Middle frontal gyrus (tissue), 1 donor: ENCODE results near the gene RCN2.
"Not testable (repeated sequence)": the region's sequence is repeated elsewhere in the genome, so short reads cannot be mapped to it uniquely, and the experiment has no call there.

Experiments used
- DNase-seq: peaks from one replicate; pipeline ENCODE4 v3.0.0-alpha.2; 2015; ENCODE audit warnings: low spot score; ENCODE audit errors: extremely low spot score

RCN2 gene

GRCh38 chr15:76932135-76932966 lies 802 bp downstream of the RCN2 start:
- DNase-seq, result no peak

- no peak for DNase-seq
Measured at GRCh38 chr15:76935620-76936019, 4.1 kb downstream of the RCN2 start.

DNA sequence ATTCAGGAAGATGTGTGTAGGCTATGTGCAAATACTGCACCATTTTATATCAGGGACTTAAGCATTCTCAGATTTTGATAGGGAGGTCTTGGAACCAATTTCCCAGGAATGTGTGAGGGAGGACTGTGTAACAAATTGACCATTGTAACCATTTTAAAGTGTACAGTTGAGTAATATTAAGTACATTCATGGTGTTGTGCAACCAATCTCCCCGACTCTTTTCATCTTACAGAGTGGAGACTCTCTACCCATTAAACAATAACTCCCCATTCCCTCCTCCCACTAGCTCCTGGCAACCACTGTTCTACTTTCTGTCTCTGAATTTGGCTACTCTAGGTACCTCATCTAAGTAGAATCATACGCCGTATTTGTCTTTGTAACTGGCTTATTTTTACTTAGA lies 5.1 kb downstream of the RCN2 start:
- no peak for DNase-seq

DNA sequence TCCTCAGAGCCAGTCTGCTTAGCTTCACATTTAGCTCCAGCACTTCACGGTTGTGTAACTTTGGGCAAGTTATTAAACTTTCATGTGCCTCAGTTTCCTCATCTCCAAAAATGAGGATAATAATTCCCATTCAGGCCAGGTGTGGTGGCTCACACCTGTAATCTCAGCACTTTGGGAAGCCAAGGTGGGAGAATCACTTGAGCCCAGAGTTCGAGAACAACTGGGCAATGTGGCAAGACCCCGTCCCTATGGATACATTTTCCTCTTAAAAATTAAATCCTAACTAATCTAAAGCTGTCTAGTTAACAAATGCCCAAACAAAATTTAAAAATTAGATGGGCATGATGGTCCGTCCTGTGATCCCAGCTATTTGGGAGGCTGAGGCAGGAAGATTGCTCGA lies 7.2 kb downstream of the RCN2 start:
- DNase-seq, result no peak

- DNase-seq, result no peak
Measured at GRCh38 chr15:76939715-76940114, 8.2 kb downstream of the RCN2 start.

- DNase-seq, result no peak
Measured at GRCh38 chr15:76941636-76942035, 10.1 kb downstream of the RCN2 start.

DNA sequence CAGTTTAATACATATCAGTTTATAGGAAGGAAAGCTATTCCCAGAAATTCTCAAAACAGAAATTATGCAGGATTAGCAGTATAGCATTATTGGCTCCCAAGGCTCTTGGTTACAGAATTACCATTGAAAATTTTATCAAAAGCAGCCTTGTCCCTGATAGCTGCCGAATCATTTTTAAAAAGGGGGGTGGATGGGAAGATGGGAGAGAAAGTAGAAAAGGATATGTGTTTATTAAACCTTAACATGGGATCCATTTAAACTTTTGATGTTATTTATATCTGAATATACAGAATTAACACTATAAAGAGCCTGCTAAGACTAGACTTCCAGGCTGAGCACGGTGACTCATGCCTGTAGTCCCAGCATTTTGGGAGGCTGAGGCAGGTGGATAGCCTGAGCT lies 10.8 kb downstream of the RCN2 start:
- DNase-seq, result no peak

GRCh38 chr15:76945494-76946093 lies 14.0 kb downstream of the RCN2 start:
- no peak for DNase-seq

- no peak for DNase-seq
Measured at GRCh38 chr15:76947454-76947853, 15.9 kb downstream of the RCN2 start.

DNA sequence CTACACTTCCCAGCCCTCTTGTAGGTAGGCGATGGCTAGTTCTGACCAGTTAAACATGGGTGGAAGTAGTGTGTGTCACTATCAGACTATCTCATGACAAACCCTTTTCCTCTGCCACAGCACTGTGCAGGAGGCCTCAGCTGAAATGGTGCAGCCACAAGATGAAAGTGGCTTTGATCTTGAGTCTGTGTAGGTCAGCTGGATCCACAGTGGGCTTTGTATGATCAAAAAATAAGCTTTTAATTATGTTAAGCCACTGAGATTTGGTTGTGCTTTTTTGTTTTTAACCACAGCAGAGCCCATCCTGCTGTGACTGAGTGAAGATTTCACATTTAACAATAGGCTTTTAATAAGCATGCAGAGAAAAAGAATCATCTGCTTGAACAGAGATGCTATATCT lies 19.7 kb downstream of the RCN2 start:
- DNase-seq, result no peak

DNA sequence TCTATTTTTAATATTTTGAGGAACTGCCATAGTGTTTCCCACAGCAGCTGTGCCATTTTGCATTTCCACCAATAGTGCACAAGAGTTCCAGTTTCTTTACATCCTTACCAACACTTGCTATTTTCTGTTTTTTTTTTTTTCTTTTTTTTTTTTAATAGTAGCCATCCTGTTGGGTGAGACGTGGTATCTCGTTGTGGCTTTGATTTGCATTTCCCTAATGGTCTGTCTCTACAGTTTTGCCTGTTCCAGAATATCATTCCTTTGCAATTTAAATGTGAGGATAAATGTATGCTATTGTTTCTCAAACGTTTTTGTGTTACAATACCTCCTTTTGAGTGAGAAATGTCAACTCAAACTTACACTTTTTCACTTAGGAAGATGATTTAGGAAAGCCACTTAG lies 22.4 kb downstream of the RCN2 start:
- no peak for DNase-seq

DNA sequence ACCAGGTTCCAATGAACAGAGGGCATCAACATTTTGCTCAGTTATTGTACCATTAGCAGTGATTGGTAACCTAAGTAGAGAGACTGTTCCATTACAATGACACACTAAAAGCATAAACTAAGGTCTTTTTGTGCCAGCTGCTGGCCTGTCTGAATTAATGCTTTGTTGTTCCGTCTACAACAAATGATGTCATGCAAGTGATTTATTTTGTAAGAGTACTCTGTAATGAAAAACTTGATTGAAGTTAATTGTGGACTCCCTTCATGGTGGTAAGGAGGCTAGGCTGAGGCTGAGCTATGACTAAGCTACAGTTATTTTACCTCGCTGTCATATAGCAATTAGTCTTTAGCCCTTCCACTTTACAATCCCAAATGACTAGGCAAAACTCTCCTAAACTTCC lies 23.2 kb downstream of the RCN2 start:
- DNase-seq, result no peak

DNA sequence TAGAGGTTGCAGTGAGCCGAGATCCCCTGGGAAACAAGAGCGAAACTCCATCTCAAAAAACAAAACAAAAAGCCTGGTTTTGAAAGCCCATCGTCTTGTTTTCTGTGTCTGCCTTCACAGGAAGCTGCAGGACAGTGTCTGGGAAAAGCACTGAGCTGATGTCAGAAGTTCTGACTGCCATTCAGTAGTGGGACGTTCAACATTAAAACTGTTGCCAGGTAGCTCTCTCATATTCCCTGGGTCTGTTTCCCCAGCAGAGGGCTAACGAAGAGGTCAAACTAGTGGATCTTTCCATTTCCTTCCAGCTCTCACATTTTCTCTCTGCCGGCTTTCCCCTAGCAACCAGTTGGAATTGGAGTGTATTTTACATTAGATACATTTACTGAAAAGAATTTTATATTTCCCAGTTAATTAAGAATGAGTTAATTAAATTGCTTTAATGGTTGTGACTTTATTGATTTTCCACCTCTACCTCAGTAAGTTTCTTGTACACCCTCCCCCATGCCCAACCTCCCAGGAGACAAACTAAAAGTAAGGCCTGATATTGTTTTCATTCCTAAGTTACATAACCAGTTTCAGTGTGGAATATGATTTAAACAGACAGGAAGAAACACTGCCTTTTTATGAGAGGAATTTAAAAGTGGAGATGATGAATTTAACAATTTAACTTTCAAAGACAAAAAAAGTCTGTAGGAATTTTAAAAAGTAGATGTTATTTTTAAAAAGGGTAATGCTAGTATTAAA lies 29.9 kb downstream of the RCN2 start:
- no peak for DNase-seq

GRCh38 chr15:76962337-76963013 lies 30.9 kb downstream of the RCN2 start:
- DNase-seq, result no peak

- DNase-seq, result no peak
Measured at GRCh38 chr15:76963596-76963995, 32.0 kb downstream of the RCN2 start.

DNA sequence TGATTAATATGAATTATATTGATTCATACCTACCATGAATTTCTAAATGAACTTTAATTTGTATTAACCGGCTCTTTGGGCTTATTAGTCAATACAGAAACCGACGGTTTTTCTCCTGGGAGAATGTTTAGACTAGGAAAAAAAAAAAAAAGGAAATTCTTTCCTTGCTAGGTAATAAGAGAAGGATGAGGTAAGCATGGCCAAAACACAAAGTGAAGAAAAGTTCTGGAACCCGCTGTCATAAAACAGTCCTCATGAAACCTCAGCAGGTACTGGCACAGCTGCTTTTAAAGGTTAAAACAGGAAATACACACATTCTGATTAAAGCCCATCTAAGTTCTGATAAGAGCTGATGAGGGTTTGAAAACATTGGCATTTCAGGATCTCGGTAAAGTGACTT lies 32.6 kb downstream of the RCN2 start:
- no peak for DNase-seq

DNA sequence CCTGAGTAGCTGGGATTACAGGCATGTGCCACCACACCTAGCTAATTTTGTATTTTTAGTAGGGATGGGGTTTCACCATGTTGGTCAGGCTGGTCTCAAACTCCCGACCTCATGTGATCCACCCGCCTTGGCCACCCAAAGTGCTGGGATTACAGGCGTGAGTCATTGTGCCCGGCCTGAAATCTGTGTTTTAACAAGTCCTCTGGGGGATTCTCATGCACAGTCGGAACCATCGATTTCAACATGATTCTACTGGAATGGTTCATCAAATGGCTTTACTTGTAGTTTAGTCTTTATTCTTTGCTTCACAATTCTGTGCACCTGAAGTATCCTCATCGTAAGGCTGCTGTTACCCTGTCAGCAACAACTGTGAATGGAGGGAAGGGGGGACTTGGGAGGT lies 34.5 kb downstream of the RCN2 start:
- not testable (repeated sequence) for DNase-seq

GRCh38 chr15:76967067-76967466 lies 35.5 kb downstream of the RCN2 start:
- no peak for DNase-seq

DNA sequence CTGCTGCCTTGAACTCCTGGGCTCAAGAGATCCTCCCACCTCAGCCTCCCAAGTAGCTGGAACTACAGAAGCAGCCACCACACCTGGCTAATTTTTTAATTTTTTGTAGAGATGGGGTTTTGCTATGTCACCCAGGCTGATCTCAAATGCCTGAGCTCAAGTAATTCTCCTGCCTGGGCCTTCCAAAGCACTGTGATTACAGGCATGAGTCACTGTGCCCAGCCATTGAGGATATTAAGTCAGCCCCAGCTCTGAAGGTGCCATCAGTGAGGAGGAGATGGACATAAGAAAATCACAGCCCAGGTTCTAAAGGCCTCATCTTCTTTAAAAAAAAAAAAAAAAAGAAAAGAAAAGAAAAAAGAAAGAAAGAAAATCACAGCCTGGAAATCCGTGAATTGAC lies 36.8 kb downstream of the RCN2 start:
- no peak for DNase-seq

GRCh38 chr15:76972389-76973361 lies 41.1 kb downstream of the RCN2 start:
- DNase-seq, result no peak

- no peak for DNase-seq
Measured at GRCh38 chr15:76973362-76973743, 41.8 kb downstream of the RCN2 start.
